Measurements from ENCODE around the gene OPA3. TPM values are rescaled to one million over a fixed set of nuclear protein-coding genes. Genes with fewer than 3 reads are reported as not detected.
"Not testable (repeated sequence)": the region's sequence is repeated elsewhere in the genome, so short reads cannot be mapped to it uniquely, and the experiment has no call there.

OPA3 gene
- total RNA-seq, 2 donors from 2014 or later = 10.3 to 12.6 TPM

GRCh38 chr19:45517641-45518468, 66.7 kb downstream of the OPA3 start:
- peak overlapping the region; percentile 2 for H3K27ac Mint-ChIP-seq
- peaks cover 3 to 10% of the 10 kb centered on the region in 2 donors for H3K36me3 Mint-ChIP-seq (ENCODE audit: insufficient read depth in 2 of 2)
- DNase-seq = no peak
- no peak overlapping the region for H3K4me3 Mint-ChIP-seq
- H3K9me3 Mint-ChIP-seq = no peaks in the 10 kb centered on the region
- ATAC-seq (replicated peaks in 1 of 2) = no peak
- peaks cover 30% of the 10 kb centered on the region for H3K4me1 Mint-ChIP-seq (ENCODE audit: low read depth)
- H3K27me3 Mint-ChIP-seq (ENCODE audit: low read depth) = no peaks in the 10 kb centered on the region

GRCh38 chr19:45517238-45517637, 67.4 kb downstream of the OPA3 start:
- no peak overlapping the region for H3K4me3 Mint-ChIP-seq
- ATAC-seq (replicated peaks in 1 of 2) = no peak
- peaks cover 3 to 10% of the 10 kb centered on the region in 2 donors for H3K36me3 Mint-ChIP-seq (ENCODE audit: insufficient read depth in 2 of 2)
- DNase-seq = no peak
- peaks cover 33% of the 10 kb centered on the region for H3K4me1 Mint-ChIP-seq (ENCODE audit: low read depth)
- H3K27me3 Mint-ChIP-seq (ENCODE audit: low read depth) = no peaks in the 10 kb centered on the region
- H3K9me3 Mint-ChIP-seq = no peaks in the 10 kb centered on the region
- peak overlapping the region; percentile 2 for H3K27ac Mint-ChIP-seq

- Mint-ChIP-seq H3K27me3 (ENCODE audit: low read depth) (no peaks in the 10 kb centered on the region), H3K9me3 (no peaks in the 10 kb centered on the region), H3K27ac (peak overlapping the region; percentile 90), H3K4me3 (peak overlapping the region; percentile 12 to 52), H3K36me3 (ENCODE audit: insufficient read depth in 2 of 2) (peaks cover 3 to 10% of the 10 kb centered on the region in 2 donors), H3K4me1 (ENCODE audit: low read depth) (peaks cover 43% of the 10 kb centered on the region)
- no peak for ATAC-seq (replicated peaks in 1 of 2)
- DNase-seq = no peak
These were observed 68.7 kb downstream of the OPA3 start for GRCh38 chr19:45515807-45516401.

GRCh38 chr19:45515081-45515624, 69.4 kb downstream of the OPA3 start:
- ATAC-seq (replicated peaks in 1 of 2) = peak; percentile 39 to 64
- DNase-seq = no peak
- H3K4me1 Mint-ChIP-seq (ENCODE audit: low read depth) = peaks cover 50% of the 10 kb centered on the region
- no peaks in the 10 kb centered on the region for H3K27me3 Mint-ChIP-seq (ENCODE audit: low read depth)
- peaks cover 3 to 9% of the 10 kb centered on the region in 2 donors for H3K36me3 Mint-ChIP-seq (ENCODE audit: insufficient read depth in 2 of 2)
- peak overlapping the region; percentile 90 for H3K27ac Mint-ChIP-seq
- peak overlapping the region; percentile 29 to 59 for H3K4me3 Mint-ChIP-seq
- no peaks in the 10 kb centered on the region for H3K9me3 Mint-ChIP-seq

GRCh38 chr19:45514376-45515051, 70.1 kb downstream of the OPA3 start:
- peak overlapping the region; percentile 65 to 66 for H3K4me3 Mint-ChIP-seq

GRCh38 chr19:45512881-45513483, 71.6 kb downstream of the OPA3 start:
- Mint-ChIP-seq H3K9me3 (no peaks in the 10 kb centered on the region), H3K4me1 (ENCODE audit: low read depth) (peaks cover 65% of the 10 kb centered on the region), H3K27ac (peak overlapping the region; percentile 95), H3K4me3 (peak overlapping the region; percentile 13 to 37), H3K27me3 (ENCODE audit: low read depth) (no peaks in the 10 kb centered on the region), H3K36me3 (ENCODE audit: insufficient read depth in 2 of 2) (peaks cover 7 to 9% of the 10 kb centered on the region in 2 donors)
- ATAC-seq (replicated peaks in 1 of 2) = no peak
- no peak for DNase-seq

More at GRCh38 chr19:45514376-45515051, 70.1 kb downstream of the OPA3 start:
- ATAC-seq (replicated peaks in 1 of 2) (peak; percentile 21 to 25), DNase-seq (no peak)
- Mint-ChIP-seq H3K27me3 (ENCODE audit: low read depth) (no peaks in the 10 kb centered on the region), H3K9me3 (no peaks in the 10 kb centered on the region), H3K27ac (peak overlapping the region; percentile 95), H3K4me1 (ENCODE audit: low read depth) (peaks cover 57% of the 10 kb centered on the region), H3K36me3 (ENCODE audit: insufficient read depth in 2 of 2) (peaks cover 3 to 8% of the 10 kb centered on the region in 2 donors)

GRCh38 chr19:45511074-45511473, 73.5 kb downstream of the OPA3 start:
- peak overlapping the region; percentile 83 for H3K27ac Mint-ChIP-seq
- peak overlapping the region; percentile 32 to 66 for H3K4me3 Mint-ChIP-seq
- no peaks in the 10 kb centered on the region for H3K27me3 Mint-ChIP-seq (ENCODE audit: low read depth)
- peaks cover 65% of the 10 kb centered on the region for H3K4me1 Mint-ChIP-seq (ENCODE audit: low read depth)
- H3K36me3 Mint-ChIP-seq (ENCODE audit: insufficient read depth in 2 of 2) = peaks cover 5 to 6% of the 10 kb centered on the region in 2 donors
- no peak for ATAC-seq (replicated peaks in 1 of 2)
- no peak for DNase-seq
- no peaks in the 10 kb centered on the region for H3K9me3 Mint-ChIP-seq

- peaks cover 64% of the 10 kb centered on the region for H3K4me1 Mint-ChIP-seq (ENCODE audit: low read depth)
- ATAC-seq (replicated peaks in 1 of 2); DNase-seq; H3K36me3 Mint-ChIP-seq (ENCODE audit: insufficient read depth in 2 of 2); H3K27me3 Mint-ChIP-seq (ENCODE audit: low read depth); H3K9me3 Mint-ChIP-seq: not testable (repeated sequence)
- peak overlapping the region; percentile 62 to 91 for H3K4me3 Mint-ChIP-seq
- peak overlapping the region; percentile 36 for H3K27ac Mint-ChIP-seq
These were observed 74.2 kb downstream of the OPA3 start for GRCh38 chr19:45510352-45510751.

GRCh38 chr19:45509692-45510015, 74.9 kb downstream of the OPA3 start:
- Mint-ChIP-seq H3K4me1 (ENCODE audit: low read depth) (peaks cover 64% of the 10 kb centered on the region), H3K27me3 (ENCODE audit: low read depth) (no peaks in the 10 kb centered on the region), H3K27ac (peak overlapping the region; percentile 36), H3K4me3 (peak overlapping the region; percentile 91 to 99), H3K36me3 (ENCODE audit: insufficient read depth in 2 of 2) (peaks cover 4 to 6% of the 10 kb centered on the region in 2 donors), H3K9me3 (no peaks in the 10 kb centered on the region)
- ATAC-seq (replicated peaks in 1 of 2) = no peak
- DNase-seq = no peak

GRCh38 chr19:45508861-45509691, 75.5 kb downstream of the OPA3 start:
- DNase-seq (peak; percentile 43 to 64), ATAC-seq (replicated peaks in 1 of 2) (peak in 1 of 2 donors; percentile 17)
- Mint-ChIP-seq H3K4me3 (peak overlapping the region; percentile 91 to 99), H3K4me1 (ENCODE audit: low read depth) (peaks cover 58% of the 10 kb centered on the region), H3K9me3 (no peaks in the 10 kb centered on the region), H3K36me3 (ENCODE audit: insufficient read depth in 2 of 2) (peaks cover 4 to 6% of the 10 kb centered on the region in 2 donors), H3K27ac (peak overlapping the region; percentile 91), H3K27me3 (ENCODE audit: low read depth) (no peaks in the 10 kb centered on the region)

GRCh38 chr19:45508417-45508860, 76.2 kb downstream of the OPA3 start:
- Mint-ChIP-seq H3K9me3 (no peaks in the 10 kb centered on the region), H3K27me3 (ENCODE audit: low read depth) (no peaks in the 10 kb centered on the region), H3K4me3 (peak overlapping the region; percentile 91 to 99), H3K4me1 (ENCODE audit: low read depth) (peaks cover 52% of the 10 kb centered on the region), H3K27ac (peak overlapping the region; percentile 54), H3K36me3 (ENCODE audit: insufficient read depth in 2 of 2) (peaks cover 4 to 6% of the 10 kb centered on the region in 2 donors)
- ATAC-seq (replicated peaks in 1 of 2) (no peak), DNase-seq (peak; percentile 48 to 61)

- Mint-ChIP-seq H3K27me3 (ENCODE audit: low read depth) (no peaks in the 10 kb centered on the region), H3K9me3 (no peaks in the 10 kb centered on the region), H3K4me3 (peak overlapping the region; percentile 91 to 99), H3K27ac (peak overlapping the region; percentile 54), H3K36me3 (ENCODE audit: insufficient read depth in 2 of 2) (peaks cover 4 to 6% of the 10 kb centered on the region in 2 donors), H3K4me1 (ENCODE audit: low read depth) (peaks cover 47% of the 10 kb centered on the region)
- no peak for ATAC-seq (replicated peaks in 1 of 2)
- no peak for DNase-seq
These were observed 76.7 kb downstream of the OPA3 start for GRCh38 chr19:45507872-45508416.
